ENCODE results near the gene KNDC1.

DNA sequence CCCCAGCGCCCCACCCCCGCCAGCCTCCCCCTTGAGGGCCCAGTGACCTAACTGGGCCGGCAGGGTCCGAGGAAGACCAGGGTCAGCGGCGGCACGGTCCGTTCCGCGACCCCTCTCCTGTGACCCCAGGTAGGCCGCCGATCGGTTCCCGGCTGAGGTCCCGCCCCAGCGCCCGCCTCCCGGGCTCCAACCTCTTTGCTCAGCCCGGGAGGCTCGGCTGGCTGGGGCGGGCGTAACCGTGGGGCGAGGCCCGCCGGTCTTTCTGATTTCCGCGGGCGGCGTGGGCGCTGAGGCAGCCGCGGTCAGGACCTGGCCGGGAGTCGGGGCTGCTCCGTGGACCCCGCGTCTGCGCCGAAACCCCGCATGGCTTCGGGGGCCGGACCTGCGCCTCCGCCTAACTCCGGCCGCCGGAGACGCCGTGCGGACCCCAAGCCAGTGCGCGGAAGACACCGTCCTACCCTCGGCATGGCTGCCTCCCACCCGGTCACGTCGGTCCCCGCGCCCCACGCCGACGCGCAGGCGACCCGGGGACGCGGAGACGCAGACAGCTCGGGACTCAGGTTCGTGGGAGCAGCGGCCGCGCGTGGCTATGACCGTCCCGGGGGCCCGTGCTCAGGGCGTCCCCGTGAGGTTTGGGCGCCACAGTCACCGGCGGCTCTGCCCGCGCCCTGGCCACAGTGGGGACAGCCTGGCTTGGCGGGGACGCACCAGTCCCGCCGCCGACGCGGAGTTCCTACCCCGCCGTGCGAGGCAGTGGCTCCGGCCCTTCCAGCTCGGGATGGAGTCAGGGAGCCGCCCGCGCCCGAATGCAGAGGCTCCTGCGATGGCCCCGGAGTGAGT lies 76.6 kb downstream of the KNDC1 start:
- TF ChIP-seq, protein P1, sequence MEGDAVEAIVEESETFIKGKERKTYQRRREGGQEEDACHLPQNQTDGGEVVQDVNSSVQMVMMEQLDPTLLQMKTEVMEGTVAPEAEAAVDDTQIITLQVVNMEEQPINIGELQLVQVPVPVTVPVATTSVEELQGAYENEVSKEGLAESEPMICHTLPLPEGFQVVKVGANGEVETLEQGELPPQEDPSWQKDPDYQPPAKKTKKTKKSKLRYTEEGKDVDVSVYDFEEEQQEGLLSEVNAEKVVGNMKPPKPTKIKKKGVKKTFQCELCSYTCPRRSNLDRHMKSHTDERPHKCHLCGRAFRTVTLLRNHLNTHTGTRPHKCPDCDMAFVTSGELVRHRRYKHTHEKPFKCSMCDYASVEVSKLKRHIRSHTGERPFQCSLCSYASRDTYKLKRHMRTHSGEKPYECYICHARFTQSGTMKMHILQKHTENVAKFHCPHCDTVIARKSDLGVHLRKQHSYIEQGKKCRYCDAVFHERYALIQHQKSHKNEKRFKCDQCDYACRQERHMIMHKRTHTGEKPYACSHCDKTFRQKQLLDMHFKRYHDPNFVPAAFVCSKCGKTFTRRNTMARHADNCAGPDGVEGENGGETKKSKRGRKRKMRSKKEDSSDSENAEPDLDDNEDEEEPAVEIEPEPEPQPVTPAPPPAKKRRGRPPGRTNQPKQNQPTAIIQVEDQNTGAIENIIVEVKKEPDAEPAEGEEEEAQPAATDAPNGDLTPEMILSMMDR (IDR thresholded peaks at IDR 0.05 in 8 of 11, conservative IDR thresholded peaks at IDR 0.05 in 3 of 11), result no peak
- no peak for TF ChIP-seq POLR2A (IDR thresholded peaks at IDR 0.05)
